Endometrial microvascular endothelial cells (primary cell): Measurements from ENCODE around the gene RETSAT. TPM values are rescaled to one million over a fixed set of nuclear protein-coding genes. Genes with fewer than 3 reads are reported as not detected.
"Not testable (repeated sequence)": the region's sequence is repeated elsewhere in the genome, so short reads cannot be mapped to it uniquely, and the experiment has no call there.

Source experiments
- in situ Hi-C: cut with HindIII; loops from 2 replicates; pipeline ENCODE4 v1.10.0; 2017; ENCODE audit warnings: low sequenced_read_pairs, low pct_unique_long_range_greater_than_20kb; ENCODE audit errors: inconsistent ontology term
- total RNA-seq: library from RNA; depleted of rRNA; stranded (reverse); fragments of >200 nt; gene quantifications from one replicate; pipeline ENCODE4 v1.2.3, GENCODE V29; 2015; ENCODE audit errors: inconsistent ontology term

RETSAT gene
- total RNA-seq, 1 donor from 2014 or later: 49.0 TPM

- in situ Hi-C loops: no loop called here
Observed at GRCh38 chr2:85341269-85342029, 12.9 kb downstream of the RETSAT start.

- in situ Hi-C loops: no loop called here
Observed at GRCh38 chr2:85340034-85340892, 14.1 kb downstream of the RETSAT start.

GRCh38 chr2:85334928-85335327, 19.4 kb downstream of the RETSAT start:
- in situ Hi-C loops: no loop called here

GRCh38 chr2:85333877-85334276, 20.5 kb downstream of the RETSAT start:
- in situ Hi-C loops: not testable (repeated sequence)

GRCh38 chr2:85330839-85331636, 23.3 kb downstream of the RETSAT start:
- in situ Hi-C loops: no loop called here

- in situ Hi-C loops: not testable (repeated sequence)
Observed at GRCh38 chr2:85329701-85330100, 24.6 kb downstream of the RETSAT start.

GRCh38 chr2:85329181-85329651, 25.1 kb downstream of the RETSAT start:
- in situ Hi-C loops: no loop called here

- in situ Hi-C loops: no loop called here
Observed at GRCh38 chr2:85327822-85328617, 26.3 kb downstream of the RETSAT start, which contains the start of gene TGOLN2. TGOLN2 (minus strand) TSS chr2:85327989; CDS start chr2:85327962, 27 bp downstream.

GRCh38 chr2:85327160-85327821, 27.0 kb downstream of the RETSAT start:
- in situ Hi-C loops: no loop called here

GRCh38 chr2:85326406-85327159, 27.7 kb downstream of the RETSAT start:
- in situ Hi-C loops: no loop called here

GRCh38 chr2:85325466-85325811, 28.9 kb downstream of the RETSAT start:
- in situ Hi-C loops: no loop called here

- in situ Hi-C loops: no loop called here
Observed at GRCh38 chr2:85324639-85325465, 29.5 kb downstream of the RETSAT start.

- in situ Hi-C loops: not testable (repeated sequence)
Observed at GRCh38 chr2:85323988-85324367, 30.4 kb downstream of the RETSAT start.

- in situ Hi-C loops: no loop called here
Observed at GRCh38 chr2:85323351-85323987, 30.9 kb downstream of the RETSAT start.

- in situ Hi-C loops: no loop called here
Observed at GRCh38 chr2:85319796-85320195, 34.5 kb downstream of the RETSAT start.
